DOHH2 (cell line): ENCODE measurements around the gene SOX3.

Experiments used
- H3F3A ChIP-seq: fragments of 200-600 bp; sonication (generic), shearing (Covaris generic); 2 replicates; pipeline ENCODE4 v1.6.0; 2016; ENCODE audit warnings: antibody characterized with exemption, mild to moderate bottlenecking; ENCODE audit not compliant: control insufficient read depth, insufficient read depth
- H3K27ac ChIP-seq: fragments of 200-600 bp; sonication (generic); 2 replicates; pipeline ENCODE4 v1.5.1; 2014; ENCODE audit warnings: low read depth, mild to moderate bottlenecking, low read length, moderate library complexity
- H3K27me3 ChIP-seq: fragments of 200-600 bp; sonication (generic); 2 replicates; pipeline ENCODE4 v1.6.1; 2014; ENCODE audit warnings: mild to moderate bottlenecking, low read length, mixed read lengths; ENCODE audit not compliant: control insufficient read depth
- H3K36me3 ChIP-seq: fragments of 200-600 bp; sonication (generic); 2 replicates; pipeline ENCODE4 v1.6.1; 2014; ENCODE audit warnings: mild to moderate bottlenecking, low read length, moderate library complexity, mixed read lengths; ENCODE audit not compliant: control insufficient read depth
- H3K4me1 ChIP-seq: fragments of 200-600 bp; sonication (generic); 2 replicates; pipeline ENCODE4 v1.6.1; 2014; ENCODE audit warnings: mild to moderate bottlenecking, low read length, mixed read lengths; ENCODE audit not compliant: control insufficient read depth
- H3K4me2 ChIP-seq: fragments of 200-600 bp; sonication (generic); 2 replicates; pipeline ENCODE4 v1.6.0; 2014; ENCODE audit warnings: mild to moderate bottlenecking, low read length, moderate library complexity
- H3K4me3 ChIP-seq: fragments of 200-600 bp; sonication (generic); 2 replicates; pipeline ENCODE4 v1.5.1; 2014; ENCODE audit warnings: mild to moderate bottlenecking, low read length, mixed read lengths
- H3K79me2 ChIP-seq: fragments of 200-600 bp; sonication (generic); 2 replicates; pipeline ENCODE4 v1.6.1; 2014; ENCODE audit warnings: mild to moderate bottlenecking, low read length, mixed read lengths; ENCODE audit not compliant: control insufficient read depth
- H3K9me2 ChIP-seq: fragments of 200-600 bp; sonication (generic); replicated peaks from 2 replicates; pipeline ENCODE4 v1.6.1; 2014; ENCODE audit warnings: mild to moderate bottlenecking, low read length, mixed read lengths; ENCODE audit not compliant: control insufficient read depth
- H3K9me3 ChIP-seq: fragments of 200-600 bp; sonication (generic); 2 replicates; pipeline ENCODE4 v1.6.1; 2014; ENCODE audit warnings: antibody characterized with exemption, low read length, mixed read lengths; ENCODE audit not compliant: control insufficient read depth, insufficient read depth
- H4K20me1 ChIP-seq: fragments of 200-600 bp; sonication (generic); 2 replicates; pipeline ENCODE4 v1.6.0; 2014; ENCODE audit warnings: low read depth, mild to moderate bottlenecking, antibody characterized with exemption, low read length, moderate library complexity; ENCODE audit not compliant: control insufficient read depth, insufficient read depth
- EZH2phosphoT487 ChIP-seq: fragments of 200-600 bp; sonication (generic); IDR thresholded peaks from 2 replicates; pipeline ENCODE4 v1.6.1; 2017; ENCODE audit warnings: borderline replicate concordance, mild to moderate bottlenecking, antibody characterized with exemption, low read length, moderate library complexity, mixed read lengths
- TF ChIP-seq, protein P1 (sequence below): fragments of 200-600 bp; sonication (generic); IDR thresholded peaks from one replicate; pipeline ENCODE4 v1.5.1; 2014; ENCODE audit warnings: antibody characterized with exemption, mild to moderate bottlenecking, low read depth, low read length; ENCODE audit not compliant: poor library complexity, severe bottlenecking

SOX3 gene

DNA sequence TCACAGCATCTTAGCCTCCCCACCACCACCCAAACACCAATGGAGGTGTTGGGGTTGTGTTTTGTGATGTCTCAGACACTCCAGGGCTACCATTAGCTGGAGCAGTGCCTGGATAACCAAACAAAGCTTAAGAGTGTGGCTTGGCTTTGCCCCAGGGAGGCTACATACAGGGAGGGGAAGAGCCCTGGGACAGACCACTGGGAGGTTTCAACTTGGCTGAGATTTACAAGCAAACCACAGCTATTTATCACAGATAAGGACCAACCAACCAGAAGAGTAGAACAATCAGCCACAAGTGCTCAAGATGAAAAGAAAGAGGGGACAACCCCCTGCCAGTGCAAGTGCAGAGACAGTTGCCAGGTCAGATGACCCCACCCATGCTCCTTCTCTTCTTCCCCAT is 24.1 kb downstream of the SOX3 start:
- Histone ChIP-seq H3K4me2 (no peak overlapping the region), H3K27ac (no peak overlapping the region), H3F3A (no peaks in the 10 kb centered on the region), H3K4me1 (no peaks in the 10 kb centered on the region), H3K36me3 (no peaks in the 10 kb centered on the region), H3K9me3 (no peaks in the 10 kb centered on the region), H3K9me2 (no peaks in the 10 kb centered on the region), H3K79me2 (no peaks in the 10 kb centered on the region), H3K4me3 (no peak overlapping the region), H4K20me1 (no peaks in the 10 kb centered on the region), H3K27me3 (no peaks in the 10 kb centered on the region)
- TF ChIP-seq, protein P1, sequence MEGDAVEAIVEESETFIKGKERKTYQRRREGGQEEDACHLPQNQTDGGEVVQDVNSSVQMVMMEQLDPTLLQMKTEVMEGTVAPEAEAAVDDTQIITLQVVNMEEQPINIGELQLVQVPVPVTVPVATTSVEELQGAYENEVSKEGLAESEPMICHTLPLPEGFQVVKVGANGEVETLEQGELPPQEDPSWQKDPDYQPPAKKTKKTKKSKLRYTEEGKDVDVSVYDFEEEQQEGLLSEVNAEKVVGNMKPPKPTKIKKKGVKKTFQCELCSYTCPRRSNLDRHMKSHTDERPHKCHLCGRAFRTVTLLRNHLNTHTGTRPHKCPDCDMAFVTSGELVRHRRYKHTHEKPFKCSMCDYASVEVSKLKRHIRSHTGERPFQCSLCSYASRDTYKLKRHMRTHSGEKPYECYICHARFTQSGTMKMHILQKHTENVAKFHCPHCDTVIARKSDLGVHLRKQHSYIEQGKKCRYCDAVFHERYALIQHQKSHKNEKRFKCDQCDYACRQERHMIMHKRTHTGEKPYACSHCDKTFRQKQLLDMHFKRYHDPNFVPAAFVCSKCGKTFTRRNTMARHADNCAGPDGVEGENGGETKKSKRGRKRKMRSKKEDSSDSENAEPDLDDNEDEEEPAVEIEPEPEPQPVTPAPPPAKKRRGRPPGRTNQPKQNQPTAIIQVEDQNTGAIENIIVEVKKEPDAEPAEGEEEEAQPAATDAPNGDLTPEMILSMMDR: no peak
- no peak for TF ChIP-seq EZH2phosphoT487

DNA sequence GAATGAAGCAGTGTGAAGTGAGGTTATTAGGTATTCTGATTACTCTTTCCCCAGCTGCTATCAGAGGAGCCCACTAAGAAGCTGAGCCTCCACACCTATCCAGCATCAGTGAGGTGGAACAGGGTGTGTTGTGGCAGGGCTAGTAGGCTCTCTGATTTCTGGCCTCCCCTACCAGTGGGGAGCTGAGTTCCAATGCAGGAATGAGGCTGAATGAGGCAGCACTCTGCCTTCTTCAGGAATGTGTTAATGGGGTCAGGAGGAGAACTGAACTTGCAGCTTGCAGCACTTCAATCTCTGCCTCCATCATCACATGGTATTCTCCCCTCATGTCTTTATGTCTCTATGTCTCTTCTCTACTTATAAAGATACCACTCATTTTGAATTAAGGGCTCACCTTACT is 26.9 kb downstream of the SOX3 start:
- H3K4me3 ChIP-seq: no peak overlapping the region
- no peaks in the 10 kb centered on the region for H3K79me2 ChIP-seq
- H4K20me1 ChIP-seq: no peaks in the 10 kb centered on the region
- H3K9me2 ChIP-seq: no peaks in the 10 kb centered on the region
- no peak overlapping the region for H3K27ac ChIP-seq
- H3K27me3 ChIP-seq: no peaks in the 10 kb centered on the region
- H3K4me2 ChIP-seq: no peak overlapping the region
- H3K36me3 ChIP-seq: no peaks in the 10 kb centered on the region
- H3F3A ChIP-seq: no peaks in the 10 kb centered on the region
- no peak for TF ChIP-seq EZH2phosphoT487
- TF ChIP-seq, protein P1: no peak
- no peaks in the 10 kb centered on the region; the same call in 1 of the 2 replicates for H3K9me3 ChIP-seq
- H3K4me1 ChIP-seq: no peaks in the 10 kb centered on the region

DNA sequence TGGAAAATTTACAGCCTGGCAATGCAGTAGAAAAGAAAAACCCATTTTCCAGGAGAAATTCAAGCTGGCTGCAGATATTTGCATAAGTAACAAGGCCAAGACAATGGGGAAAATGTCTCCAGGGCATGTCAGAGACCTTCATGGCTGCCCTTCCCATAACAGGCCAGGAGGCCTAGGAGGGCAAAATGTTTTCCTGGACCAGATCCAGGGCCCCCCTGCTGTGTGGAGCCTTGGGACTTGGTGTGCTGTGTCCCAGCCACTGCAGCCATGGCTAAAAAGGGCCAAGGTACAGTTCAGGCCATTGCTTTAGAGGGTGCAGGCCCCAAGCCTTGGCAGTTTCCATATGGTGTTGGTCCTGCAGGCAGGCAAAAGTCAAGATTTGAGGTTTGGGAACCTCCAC is 29.8 kb downstream of the SOX3 start:
- Histone ChIP-seq H3K4me3 (no peak overlapping the region), H3K27me3 (no peaks in the 10 kb centered on the region), H3K27ac (no peak overlapping the region), H3K9me2 (no peaks in the 10 kb centered on the region), H3K4me2 (no peak overlapping the region), H3K4me1 (no peaks in the 10 kb centered on the region), H3K36me3 (no peaks in the 10 kb centered on the region), H3K79me2 (no peaks in the 10 kb centered on the region), H3F3A (no peaks in the 10 kb centered on the region), H3K9me3 (no peaks in the 10 kb centered on the region; the same call in 1 of the 2 replicates), H4K20me1 (no peaks in the 10 kb centered on the region)
- no peak for TF ChIP-seq EZH2phosphoT487
- TF ChIP-seq, protein P1: no peak

DNA sequence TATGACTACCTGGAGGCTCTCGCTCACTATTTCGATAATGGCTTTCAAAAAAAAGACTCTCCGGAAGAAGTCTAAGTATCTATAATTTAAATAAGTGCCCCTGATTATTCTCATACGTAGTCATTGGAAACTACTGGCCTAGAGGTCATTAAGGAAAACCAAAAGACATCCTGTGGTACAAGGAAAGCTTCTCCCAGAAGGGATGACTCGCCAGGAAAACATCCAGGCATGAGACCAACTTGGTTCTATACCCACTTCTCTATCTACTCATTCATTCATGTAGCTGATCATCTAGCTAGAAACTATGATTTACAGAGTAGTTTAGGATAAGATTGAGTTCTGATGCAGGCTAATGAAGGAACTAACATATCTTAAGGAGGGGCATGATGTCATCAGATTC is 37.7 kb downstream of the SOX3 start:
- Histone ChIP-seq H3K27ac (no peak overlapping the region), H3K27me3 (no peaks in the 10 kb centered on the region), H3K36me3 (no peaks in the 10 kb centered on the region), H3K4me2 (no peak overlapping the region), H3K9me3 (no peaks in the 10 kb centered on the region), H3K79me2 (no peaks in the 10 kb centered on the region), H3K4me3 (no peak overlapping the region), H3K9me2 (no peaks in the 10 kb centered on the region), H3F3A (no peaks in the 10 kb centered on the region), H3K4me1 (no peaks in the 10 kb centered on the region), H4K20me1 (no peaks in the 10 kb centered on the region)
- TF ChIP-seq, protein P1: no peak
- no peak for TF ChIP-seq EZH2phosphoT487
